Neural cell (in vitro differentiated cells): ENCODE measurements around the gene TRPM1. TPM values are rescaled to one million over a fixed set of nuclear protein-coding genes. Genes with fewer than 3 reads are reported as not detected.

Experiments
- H2AFZ ChIP-seq: fragments of 200-600, 300-800 bp; sonication (generic), shearing (Covaris generic); 2 replicates; pipeline ENCODE4 v1.6.0; 2014; ENCODE audit warnings: low read depth, mild to moderate bottlenecking, antibody characterized with exemption, low read length, moderate library complexity
- H3F3A ChIP-seq: fragments of 200-600 bp; shearing (Covaris generic); 2 replicates; pipeline ENCODE4 v1.6.1; 2016; ENCODE audit warnings: mild to moderate bottlenecking, moderate library complexity, mixed read lengths, antibody characterized with exemption, low read length; ENCODE audit not compliant: insufficient read depth, poor library complexity, severe bottlenecking
- H3K27ac ChIP-seq: fragments of 200-600, 300-800 bp; sonication (generic), shearing (Covaris generic); 2 replicates; pipeline ENCODE4 v1.5.1; 2014; ENCODE audit warnings: mild to moderate bottlenecking, low read length, moderate library complexity
- H3K27me3 ChIP-seq: fragments of 300-800, 200-600 bp; sonication (generic), shearing (Covaris generic); 2 replicates; pipeline ENCODE4 v1.6.0; 2014; ENCODE audit warnings: mild to moderate bottlenecking, low read depth, low read length, moderate library complexity; ENCODE audit not compliant: insufficient read depth
- H3K36me3 ChIP-seq: fragments of 300-800, 200-600 bp; sonication (generic), shearing (Covaris generic); 2 replicates; pipeline ENCODE4 v1.5.1; 2014; ENCODE audit warnings: mild to moderate bottlenecking, antibody characterized with exemption, low read length, moderate library complexity; ENCODE audit not compliant: insufficient read depth
- H3K4me2 ChIP-seq: fragments of 300-800, 200-600 bp; sonication (generic), shearing (Covaris generic); 2 replicates; pipeline ENCODE4 v1.6.0; 2014; ENCODE audit warnings: mild to moderate bottlenecking, low read length
- H3K4me3 ChIP-seq: fragments of 300-800, 200-600 bp; sonication (generic), shearing (Covaris generic); 2 replicates; pipeline ENCODE4 v1.5.1; 2014; ENCODE audit warnings: mild to moderate bottlenecking, low read length, moderate library complexity
- H3K79me2 ChIP-seq: fragments of 200-600 bp; shearing (Covaris generic); replicated peaks from 2 replicates; pipeline ENCODE4 v1.6.0; 2014; ENCODE audit warnings: mild to moderate bottlenecking, low read length, moderate library complexity; ENCODE audit not compliant: insufficient read depth
- H3K9ac ChIP-seq: fragments of 300-800, 200-600 bp; sonication (generic), shearing (Covaris generic); 2 replicates; pipeline ENCODE4 v1.6.1; 2016; ENCODE audit warnings: mild to moderate bottlenecking, low read length, mixed read lengths
- H3K9me2 ChIP-seq: fragments of 200-600 bp; shearing (Covaris generic); 2 replicates; pipeline ENCODE4 v1.6.1; 2016; ENCODE audit warnings: mild to moderate bottlenecking, low read length, mixed read lengths; ENCODE audit not compliant: insufficient read depth
- H3K9me3 ChIP-seq: fragments of 200-600, 300-800 bp; sonication (generic), shearing (Covaris generic); 2 replicates; pipeline ENCODE4 v1.6.1; 2016; ENCODE audit warnings: mild to moderate bottlenecking, mixed run types, low read length, moderate library complexity, mixed read lengths
- H4K20me1 ChIP-seq: fragments of 200-600 bp; shearing (Covaris generic); 2 replicates; pipeline ENCODE4 v1.6.1; 2016; ENCODE audit warnings: mild to moderate bottlenecking, mixed run types; ENCODE audit not compliant: insufficient read depth
- EP300 ChIP-seq: fragments of 450-650 bp; conservative IDR thresholded peaks from 2 replicates; pipeline ENCODE4 v1.6.1; 2014; ENCODE audit warnings: antibody characterized with exemption, mild to moderate bottlenecking, moderate library complexity; ENCODE audit not compliant: poor library complexity, severe bottlenecking
- EZH2 ChIP-seq: fragments of 200-600, 300-800 bp; shearing (Covaris generic), sonication (generic); IDR thresholded peaks from 2 replicates; pipeline ENCODE4 v1.6.1; 2014; ENCODE audit warnings: antibody characterized with exemption, low read length, borderline replicate concordance, mild to moderate bottlenecking; ENCODE audit not compliant: insufficient read depth, poor library complexity, severe bottlenecking
- MXI1 ChIP-seq: fragments of 450-650 bp; conservative IDR thresholded peaks from 2 replicates; pipeline ENCODE4 v1.6.1; 2014; ENCODE audit warnings: antibody characterized with exemption, mild to moderate bottlenecking; ENCODE audit not compliant: poor library complexity, severe bottlenecking
- POLR2AphosphoS5 ChIP-seq: IDR thresholded peaks from 2 replicates; pipeline ENCODE4 v1.6.1; 2012
- RAD21 ChIP-seq: fragments of 450-650 bp; conservative IDR thresholded peaks from 2 replicates; pipeline ENCODE4 v1.6.1; 2014; ENCODE audit warnings: antibody characterized with exemption, mild to moderate bottlenecking, moderate library complexity
- REST ChIP-seq: IDR thresholded peaks from 2 replicates; pipeline ENCODE4 v1.6.1; 2012; ENCODE audit warnings: borderline replicate concordance
- SMC3 ChIP-seq: fragments of 450-650 bp; conservative IDR thresholded peaks from 2 replicates; pipeline ENCODE4 v1.6.1; 2014; ENCODE audit warnings: antibody characterized with exemption, mild to moderate bottlenecking, moderate library complexity; ENCODE audit not compliant: poor library complexity
- TAF1 ChIP-seq: IDR thresholded peaks from 2 replicates; pipeline ENCODE4 v1.6.1; 2012; ENCODE audit warnings: low read depth
- polyA plus RNA-seq: library from polyadenylated mRNA; depleted of rRNA; stranded (reverse); fragments of >200 nt; gene quantifications from 2 replicates; pipeline ENCODE4 v1.2.3, GENCODE V29; 2014
- TF ChIP-seq, protein P1 (sequence below): fragments of 450-650 bp; IDR thresholded peaks from 2 replicates; pipeline ENCODE4 v1.5.1; 2014; ENCODE audit warnings: antibody characterized with exemption, mild to moderate bottlenecking, moderate library complexity; ENCODE audit not compliant: poor library complexity, severe bottlenecking

TRPM1 gene
- polyA plus RNA-seq, 1 donor from 2014 or later = not detected

DNA sequence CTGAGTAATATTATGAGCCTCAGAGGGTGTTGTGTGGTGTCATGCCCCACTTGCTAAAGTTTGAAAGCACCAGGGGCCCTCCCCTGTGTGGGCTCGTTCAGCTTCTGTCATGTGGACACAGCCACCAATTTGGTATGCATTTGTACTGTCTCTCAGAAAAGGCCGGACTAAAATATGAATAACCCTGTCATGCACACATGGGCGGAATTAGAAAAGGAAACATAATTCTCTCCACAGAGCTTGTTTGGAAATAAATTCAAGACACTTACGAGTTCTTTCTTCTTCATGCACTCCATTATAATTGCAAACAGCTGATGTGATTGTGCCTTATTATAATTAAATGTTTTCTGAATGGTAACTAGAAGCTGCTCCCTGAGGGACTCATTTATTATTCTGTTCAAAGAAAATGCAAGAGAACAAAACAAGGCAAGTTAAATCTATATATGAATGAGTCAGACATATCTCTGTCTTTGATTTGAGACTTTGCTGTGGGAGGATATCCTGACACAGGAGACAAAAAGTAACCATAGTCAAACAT lies 39.1 kb downstream of the TRPM1 start:
- H3K27me3 ChIP-seq = no peaks in the 10 kb centered on the region
- no peak overlapping the region for H3K27ac ChIP-seq
- H3K36me3 ChIP-seq = no peaks in the 10 kb centered on the region
- no peak overlapping the region for H2AFZ ChIP-seq
- H3F3A ChIP-seq = no peaks in the 10 kb centered on the region
- no peaks in the 10 kb centered on the region for H4K20me1 ChIP-seq
- H3K9me2 ChIP-seq = no peaks in the 10 kb centered on the region
- H3K9ac ChIP-seq = no peak overlapping the region
- H3K4me3 ChIP-seq = no peak overlapping the region
- TF ChIP-seq EZH2 = no peak
- no peak for TF ChIP-seq EP300
- no peak for TF ChIP-seq RAD21
- TF ChIP-seq, protein P1, sequence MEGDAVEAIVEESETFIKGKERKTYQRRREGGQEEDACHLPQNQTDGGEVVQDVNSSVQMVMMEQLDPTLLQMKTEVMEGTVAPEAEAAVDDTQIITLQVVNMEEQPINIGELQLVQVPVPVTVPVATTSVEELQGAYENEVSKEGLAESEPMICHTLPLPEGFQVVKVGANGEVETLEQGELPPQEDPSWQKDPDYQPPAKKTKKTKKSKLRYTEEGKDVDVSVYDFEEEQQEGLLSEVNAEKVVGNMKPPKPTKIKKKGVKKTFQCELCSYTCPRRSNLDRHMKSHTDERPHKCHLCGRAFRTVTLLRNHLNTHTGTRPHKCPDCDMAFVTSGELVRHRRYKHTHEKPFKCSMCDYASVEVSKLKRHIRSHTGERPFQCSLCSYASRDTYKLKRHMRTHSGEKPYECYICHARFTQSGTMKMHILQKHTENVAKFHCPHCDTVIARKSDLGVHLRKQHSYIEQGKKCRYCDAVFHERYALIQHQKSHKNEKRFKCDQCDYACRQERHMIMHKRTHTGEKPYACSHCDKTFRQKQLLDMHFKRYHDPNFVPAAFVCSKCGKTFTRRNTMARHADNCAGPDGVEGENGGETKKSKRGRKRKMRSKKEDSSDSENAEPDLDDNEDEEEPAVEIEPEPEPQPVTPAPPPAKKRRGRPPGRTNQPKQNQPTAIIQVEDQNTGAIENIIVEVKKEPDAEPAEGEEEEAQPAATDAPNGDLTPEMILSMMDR = no peak
- no peak for TF ChIP-seq MXI1
- TF ChIP-seq POLR2AphosphoS5 = no peak
- TF ChIP-seq TAF1 = no peak
- TF ChIP-seq SMC3 = no peak
- TF ChIP-seq REST = no peak
- H3K4me2 ChIP-seq = no peak overlapping the region
- H3K9me3 ChIP-seq = no peaks in the 10 kb centered on the region
- no peaks in the 10 kb centered on the region for H3K79me2 ChIP-seq

DNA sequence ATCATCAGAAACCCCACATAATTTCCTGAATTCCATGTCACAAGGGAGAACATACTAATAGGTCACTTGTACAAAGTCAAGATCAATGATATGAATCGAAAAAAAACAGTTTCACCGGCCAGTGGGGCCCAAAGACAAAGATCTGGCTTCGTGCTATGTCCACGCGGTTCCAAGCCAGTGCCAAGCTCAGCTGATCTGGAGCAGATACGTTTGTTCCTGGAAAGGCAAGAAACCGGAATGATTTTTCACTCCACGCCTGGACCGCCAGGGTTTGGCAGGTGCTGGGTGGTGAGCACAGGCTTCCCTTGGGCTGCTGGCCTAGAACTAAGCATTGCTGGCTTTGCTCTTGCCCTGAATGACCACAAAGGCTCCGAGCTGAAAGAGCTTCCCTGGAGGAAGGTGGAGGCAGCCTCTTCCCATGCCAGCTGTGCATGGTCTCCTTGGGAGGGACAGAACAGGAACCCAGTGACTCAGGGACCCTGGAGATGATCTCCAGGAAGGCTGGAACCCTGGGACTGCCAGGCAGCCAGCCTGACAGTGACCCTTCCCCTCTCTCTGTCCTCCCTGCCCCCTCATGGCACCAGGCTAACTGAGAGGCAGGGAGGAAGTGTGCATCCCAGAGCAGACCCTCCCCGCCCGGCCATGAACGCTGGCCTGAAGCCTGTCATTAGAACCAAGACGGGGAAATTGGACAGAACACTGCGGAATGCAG lies 40.9 kb downstream of the TRPM1 start:
- H2AFZ ChIP-seq = no peak overlapping the region
- H4K20me1 ChIP-seq = no peaks in the 10 kb centered on the region
- no peaks in the 10 kb centered on the region for H3K27me3 ChIP-seq
- TF ChIP-seq POLR2AphosphoS5 (no peak), RAD21 (no peak), TAF1 (no peak), SMC3 (no peak), EP300 (no peak)
- TF ChIP-seq, protein P1 = no peak
- no peak overlapping the region for H3K9ac ChIP-seq
- H3K9me2 ChIP-seq = no peaks in the 10 kb centered on the region
- no peak overlapping the region for H3K4me3 ChIP-seq
- no peaks in the 10 kb centered on the region for H3K9me3 ChIP-seq
- no peak overlapping the region for H3K4me2 ChIP-seq
- H3K79me2 ChIP-seq = no peaks in the 10 kb centered on the region
- no peaks in the 10 kb centered on the region for H3K36me3 ChIP-seq
- no peak overlapping the region for H3K27ac ChIP-seq
- H3F3A ChIP-seq = no peaks in the 10 kb centered on the region
